Gastroesophageal sphincter (tissue), 3 donors: ENCODE measurements around the gene METRN.

Source experiments
- EP300 ChIP-seq: sonication (generic); formaldehyde crosslinking; IDR thresholded peaks from one replicate; pipeline ENCODE4 v1.6.1; 2017; ENCODE audit warnings: antibody characterized with exemption, mild to moderate bottlenecking
- POLR2A ChIP-seq, 2 donors: fragments of 450-650 bp; IDR thresholded peaks; one replicate each; pipeline ENCODE4 v1.6.1; 2017; ENCODE audit warnings: antibody characterized with exemption in 2 of 2, mild to moderate bottlenecking in 2 of 2, moderate library complexity in 1 of 2
- POLR2AphosphoS5 ChIP-seq: sonication (generic); formaldehyde crosslinking; IDR thresholded peaks from one replicate; pipeline ENCODE4 v1.6.1; 2017; ENCODE audit warnings: antibody characterized with exemption
- TF ChIP-seq, protein P1 (sequence below), 4 experiments: fragments of 200-600 bp in 2 of 4; fragments of 450-650 bp in 2 of 4; sonication (generic) in 1 of 4; IDR thresholded peaks; one replicate each; pipeline ENCODE4 v1.5.1; 2017 to 2019; ENCODE audit warnings: antibody characterized with exemption in 4 of 4, mild to moderate bottlenecking in 2 of 4, moderate library complexity in 2 of 4

GRCh38 chr16:707062-707538, 7.8 kb upstream of the METRN start:
- TF ChIP-seq, protein P1, sequence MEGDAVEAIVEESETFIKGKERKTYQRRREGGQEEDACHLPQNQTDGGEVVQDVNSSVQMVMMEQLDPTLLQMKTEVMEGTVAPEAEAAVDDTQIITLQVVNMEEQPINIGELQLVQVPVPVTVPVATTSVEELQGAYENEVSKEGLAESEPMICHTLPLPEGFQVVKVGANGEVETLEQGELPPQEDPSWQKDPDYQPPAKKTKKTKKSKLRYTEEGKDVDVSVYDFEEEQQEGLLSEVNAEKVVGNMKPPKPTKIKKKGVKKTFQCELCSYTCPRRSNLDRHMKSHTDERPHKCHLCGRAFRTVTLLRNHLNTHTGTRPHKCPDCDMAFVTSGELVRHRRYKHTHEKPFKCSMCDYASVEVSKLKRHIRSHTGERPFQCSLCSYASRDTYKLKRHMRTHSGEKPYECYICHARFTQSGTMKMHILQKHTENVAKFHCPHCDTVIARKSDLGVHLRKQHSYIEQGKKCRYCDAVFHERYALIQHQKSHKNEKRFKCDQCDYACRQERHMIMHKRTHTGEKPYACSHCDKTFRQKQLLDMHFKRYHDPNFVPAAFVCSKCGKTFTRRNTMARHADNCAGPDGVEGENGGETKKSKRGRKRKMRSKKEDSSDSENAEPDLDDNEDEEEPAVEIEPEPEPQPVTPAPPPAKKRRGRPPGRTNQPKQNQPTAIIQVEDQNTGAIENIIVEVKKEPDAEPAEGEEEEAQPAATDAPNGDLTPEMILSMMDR (IDR thresholded peaks at IDR 0.05), result no peak
- no peak for TF ChIP-seq POLR2AphosphoS5
- TF ChIP-seq POLR2A (IDR thresholded peaks at IDR 0.05), result no peak
- TF ChIP-seq EP300, result no peak
